Embryonic facial prominence (tissue), 1 donor: ENCODE measurements around the gene SERPINA5.

Source experiments
- DNase-seq: peaks from one replicate; pipeline ENCODE4 v3.0.0-alpha.2; 2016; ENCODE audit errors: extremely low spot score

Gene SERPINA5

GRCh38 chr14:94581127-94581999 lies at the start of gene SERPINA5:
SERPINA5 (plus strand) TSS chr14:94581426; CDS start chr14:94587363, 5,937 bp downstream.
- no peak for DNase-seq

- DNase-seq = no peak
Measured at GRCh38 chr14:94532447-94532846, 48.8 kb upstream of the SERPINA5 start.

- no peak for DNase-seq
Measured at GRCh38 chr14:94535506-94535905, 45.7 kb upstream of the SERPINA5 start.

GRCh38 chr14:94536836-94537235 lies 44.4 kb upstream of the SERPINA5 start:
- no peak for DNase-seq

GRCh38 chr14:94538070-94538740 lies 43.0 kb upstream of the SERPINA5 start:
- no peak for DNase-seq

- DNase-seq = no peak
Measured at GRCh38 chr14:94539181-94539580, 42.0 kb upstream of the SERPINA5 start.

GRCh38 chr14:94540031-94540794 lies 41.0 kb upstream of the SERPINA5 start:
- DNase-seq = no peak

GRCh38 chr14:94541234-94541975 lies 39.8 kb upstream of the SERPINA5 start:
- DNase-seq = no peak

- DNase-seq = no peak
Measured at GRCh38 chr14:94542111-94542810, 39.0 kb upstream of the SERPINA5 start.

- DNase-seq = no peak
Measured at GRCh38 chr14:94542811-94543440, 38.3 kb upstream of the SERPINA5 start.

- DNase-seq = no peak
Measured at GRCh38 chr14:94543449-94544124, 37.6 kb upstream of the SERPINA5 start.

- no peak for DNase-seq
Measured at GRCh38 chr14:94544726-94545125, 36.5 kb upstream of the SERPINA5 start.

- no peak for DNase-seq
Measured at GRCh38 chr14:94545131-94545841, 35.9 kb upstream of the SERPINA5 start.

- no peak for DNase-seq
Measured at GRCh38 chr14:94547151-94547680, 34.0 kb upstream of the SERPINA5 start.

- DNase-seq = no peak
Measured at GRCh38 chr14:94547726-94548125, 33.5 kb upstream of the SERPINA5 start.

- no peak for DNase-seq
Measured at GRCh38 chr14:94548131-94548998, 32.9 kb upstream of the SERPINA5 start.

- no peak for DNase-seq
Measured at GRCh38 chr14:94548999-94549985, 31.9 kb upstream of the SERPINA5 start.
